K562 (cell line): ENCODE results near the gene CBLC. TPM values are rescaled to one million over a fixed set of nuclear protein-coding genes. Genes with fewer than 3 reads are reported as not detected.

Source experiments
- BCOR ChIP-seq: fragments of 450-650 bp; IDR thresholded peaks from 2 replicates; pipeline ENCODE4 v1.6.1; 2016
- DEAF1 ChIP-seq: fragments of 450-650 bp; formaldehyde crosslinking; IDR thresholded peaks from 2 replicates; pipeline ENCODE4 v1.4.0; 2020; ENCODE audit warnings: mild to moderate bottlenecking, moderate library complexity
- DPF2 ChIP-seq: fragments of 450-650 bp; IDR thresholded peaks from 2 replicates; pipeline ENCODE4 v1.6.1; 2016
- EWSR1 ChIP-seq: fragments of 450-650 bp; IDR thresholded peaks from 2 replicates; pipeline ENCODE4 v1.6.1; 2018; ENCODE audit warnings: borderline replicate concordance, mild to moderate bottlenecking, low read depth, moderate library complexity; ENCODE audit not compliant: partially characterized antibody
- FOSL1 ChIP-seq: fragments of 200-800 bp; sonication (Bioruptor generic); conservative IDR thresholded peaks from 2 replicates; pipeline ENCODE4 v1.6.1; 2016; ENCODE audit warnings: missing genetic modification characterization, missing compliant biosample characterization
- FOXJ2 ChIP-seq: fragments of 200-800 bp; sonication (Bioruptor generic); IDR thresholded peaks from 2 replicates; pipeline ENCODE4 v1.6.1; 2016; ENCODE audit warnings: missing genetic modification characterization, missing compliant biosample characterization
- ID3 ChIP-seq, 2 experiments: fragments of 250-450 bp in 1 of 2; fragments of 450-650 bp in 1 of 2; sonication (Bioruptor Pico) in 1 of 2; IDR thresholded peaks; 2 replicates each; pipeline versions ENCODE4 v1.6.1 to v1.8.0; 2016 to 2021; ENCODE audit warnings: mild to moderate bottlenecking in 2 of 2, moderate library complexity in 2 of 2, missing compliant biosample characterization in 1 of 2, missing genetic modification characterization in 1 of 2
- IFI16 ChIP-seq: fragments of 250-450 bp; sonication (Bioruptor Pico); IDR thresholded peaks from 2 replicates; pipeline ENCODE4 v2.1.2; 2022; ENCODE audit warnings: mild to moderate bottlenecking, inconsistent platforms
- KLF1 ChIP-seq: fragments of 450-650 bp; IDR thresholded peaks from 2 replicates; pipeline ENCODE4 v1.6.1; 2016; ENCODE audit warnings: missing genetic modification characterization, missing compliant biosample characterization
- LCOR ChIP-seq: sonication (generic); formaldehyde crosslinking; IDR thresholded peaks from 2 replicates; pipeline ENCODE4 v1.8.0; 2022; ENCODE audit warnings: mild to moderate bottlenecking, missing genetic modification reagents
- MEF2A ChIP-seq: IDR thresholded peaks from 2 replicates; pipeline ENCODE4 v1.6.1; 2011; ENCODE audit warnings: low read depth, mild to moderate bottlenecking, low read length, moderate library complexity; ENCODE audit not compliant: control insufficient read depth
- MEF2D ChIP-seq: conservative IDR thresholded peaks from 2 replicates; pipeline ENCODE4 v1.6.1; 2016; ENCODE audit warnings: low read depth, missing genetic modification characterization, missing compliant biosample characterization
- MLLT1 ChIP-seq, 2 experiments: fragments of 450-650 bp; IDR thresholded peaks; 2 replicates each; pipeline ENCODE4 v1.6.1; 2016
- NFYB ChIP-seq: IDR thresholded peaks from 2 replicates; pipeline ENCODE4 v1.6.1; 2011; ENCODE audit warnings: mild to moderate bottlenecking, moderate library complexity; ENCODE audit not compliant: insufficient read length; ENCODE audit errors: extremely low read depth
- NKRF ChIP-seq: fragments of 450-650 bp; IDR thresholded peaks from 2 replicates; pipeline ENCODE4 v1.6.1; 2016; ENCODE audit warnings: borderline replicate concordance
- POLR3G ChIP-seq: IDR thresholded peaks from 2 replicates; pipeline ENCODE4 v1.6.1; 2011; ENCODE audit not compliant: insufficient read length, insufficient replicate concordance; ENCODE audit errors: extremely low read depth
- RBM39 ChIP-seq: fragments of 200-400 bp; formaldehyde crosslinking; optimal IDR thresholded peaks from 2 replicates; pipeline ENCODE3; 2018; ENCODE audit warnings: low read depth, low read length
- TAF1 ChIP-seq: IDR thresholded peaks from 2 replicates; pipeline ENCODE4 v1.6.1; 2011; ENCODE audit warnings: mild to moderate bottlenecking, low read length, moderate library complexity; ENCODE audit not compliant: insufficient read depth, control insufficient read depth, severe bottlenecking; ENCODE audit errors: extremely low read depth
- ZKSCAN8 ChIP-seq: fragments of 200-800 bp; sonication (Bioruptor generic); IDR thresholded peaks from 2 replicates; pipeline ENCODE4 v1.6.1; 2016; ENCODE audit warnings: missing genetic modification characterization, missing compliant biosample characterization
- ZNF133 ChIP-seq: fragments of 250-450 bp; sonication (Bioruptor Pico); IDR thresholded peaks from 2 replicates; pipeline ENCODE4 v1.4.0; 2020; ENCODE audit warnings: mild to moderate bottlenecking
- ZNF143 ChIP-seq: sonication (generic); formaldehyde crosslinking; IDR thresholded peaks from 2 replicates; pipeline ENCODE4 v1.9.0; 2022; ENCODE audit warnings: mild to moderate bottlenecking, missing genetic modification reagents
- ZNF217 ChIP-seq: sonication (generic); formaldehyde crosslinking; IDR thresholded peaks from 2 replicates; pipeline ENCODE4 v1.8.0; 2022; ENCODE audit warnings: mild to moderate bottlenecking, missing genetic modification reagents
- ZNF311 ChIP-seq: fragments of 250-450 bp; sonication (Bioruptor Pico); IDR thresholded peaks from 2 replicates; pipeline ENCODE4 v1.4.0; 2020; ENCODE audit warnings: mild to moderate bottlenecking, moderate library complexity
- ZNF780A ChIP-seq: fragments of 250-450 bp; sonication (Bioruptor Pico); IDR thresholded peaks from 2 replicates; pipeline ENCODE4 v1.5.0; 2021; ENCODE audit warnings: mild to moderate bottlenecking
- polyA plus RNA-seq, 8 experiments: library from polyadenylated mRNA; depleted of rRNA in 4 of 8; stranded (reverse) in 5 of 8; unstranded in 3 of 8; fragments of >200 nt; fragmentation: Nextera tagmentation in 2 of 8; fragmentation: Illumina TruSeq in 1 of 8; extraction: Ambion mirVana in 2 of 8; extraction: Trizol in 1 of 8; gene quantifications; 2 replicates each; pipeline versions ENCODE4 v1.2.1 to v1.2.3, GENCODE V29; 2011 to 2014; ENCODE audit warnings: inconsistent platforms in 1 of 8, missing spikeins in 1 of 8
- total RNA-seq, 7 experiments: library from RNA; depleted of rRNA in 6 of 7; stranded (reverse); fragments of >200 nt in 6 of 7; fragmentation: Illumina TruSeq in 2 of 7; extraction: Trizol in 2 of 7; gene quantifications; 2 replicates each; pipeline versions ENCODE4 v1.2.1 to v1.2.3, GENCODE V29; 2011 to 2021; ENCODE audit warnings: low replicate concordance in 1 of 7

CBLC gene
- total and polyA plus RNA-seq, 9 of the 15 experiments (the other 6 are each of a cell fraction or from before 2014, with no cell fraction given), result 0.09 TPM; not detected in 8

- no peak for TF ChIP-seq KLF1 (tag)
- TF ChIP-seq ZNF311 (CRISPR knock-in tag), result no peak
- TF ChIP-seq BCOR, result peak; percentile 97
- no peak for TF ChIP-seq IFI16
- TF ChIP-seq MEF2D, result no peak
- TF ChIP-seq FOSL1, result peak; percentile 14; the same call in 1 of the 2 replicates
- no peak for TF ChIP-seq EWSR1
- 0 out of 4 replicates have a peak, but pooled peaks of 1 of the 2 experiments have one; percentile 38 for TF ChIP-seq MLLT1 (IDR thresholded peaks at IDR 0.05)
- TF ChIP-seq DEAF1, result no peak
- TF ChIP-seq ZNF143, result no peak
- 0 out of 2 replicates have a peak, but pooled peaks have one; percentile 23 for TF ChIP-seq LCOR (CRISPR knock-in tag)
- TF ChIP-seq ZNF780A (CRISPR knock-in tag), result no peak
- TF ChIP-seq FOXJ2 (tag), result no peak
- peak; percentile 58; the same call in 1 of the 2 replicates for TF ChIP-seq NKRF
- no peak for TF ChIP-seq NFYB
- no peak for TF ChIP-seq MEF2A
- TF ChIP-seq ZNF217 (CRISPR knock-in tag), result no peak
- TF ChIP-seq TAF1, result no peak
- TF ChIP-seq RBM39, result no peak
- no peak for TF ChIP-seq ZKSCAN8 (CRISPR knock-in tag)
- TF ChIP-seq ZNF133 (CRISPR knock-in tag), result no peak
- no peak for TF ChIP-seq POLR3G
- 0 out of 2 replicates have a peak, but pooled peaks have one; percentile 39 for TF ChIP-seq DPF2
- TF ChIP-seq ID3 (CRISPR knock-in tag; IDR thresholded peaks at IDR 0.05), result no peak
- TF ChIP-seq ID3 (tag; IDR thresholded peaks at IDR 0.05), result no peak
Measured at GRCh38 chr19:44747739-44748425, 29.8 kb upstream of the CBLC start (continued).
